Cardiac muscle cell (in vitro differentiated cells and primary cell): ENCODE data around the gene NLRC5. TPM values are rescaled to one million over a fixed set of nuclear protein-coding genes. Genes with fewer than 3 reads are reported as not detected.

Experiments
- DNase-seq, 2 donors: peaks; one replicate each; pipeline versions ENCODE4 v3.0.0 to v3.0.0-alpha.2; 2010 to 2017; ENCODE audit warnings: low read depth in 1 of 2, low spot score in 1 of 2
- H3K27ac ChIP-seq: fragments of 200-600 bp; sonication (generic); 2 replicates; pipeline ENCODE4 v1.5.1; 2016
- H3K27me3 ChIP-seq: fragments of 200-600 bp; sonication (generic); 2 replicates; pipeline ENCODE4 v1.6.0; 2016; ENCODE audit warnings: control low read depth
- H3K36me3 ChIP-seq: fragments of 200-600 bp; sonication (generic); 2 replicates; pipeline ENCODE4 v1.5.1; 2016; ENCODE audit warnings: control low read depth
- H3K4me1 ChIP-seq: fragments of 200-600 bp; sonication (generic); 2 replicates; pipeline ENCODE4 v1.8.1; 2017; ENCODE audit warnings: low read depth, mild to moderate bottlenecking, mixed run types
- H3K4me3 ChIP-seq: fragments of 200-600 bp; sonication (generic); 2 replicates; pipeline ENCODE4 v1.5.1; 2016; ENCODE audit warnings: mild to moderate bottlenecking
- H3K9me3 ChIP-seq: fragments of 200-600 bp; sonication (generic); 2 replicates; pipeline ENCODE4 v1.5.1; 2017; ENCODE audit warnings: low read depth, mild to moderate bottlenecking, control low read depth
- polyA plus RNA-seq: library from polyadenylated mRNA; unstranded; fragments of >200 nt; fragmentation: Nextera tagmentation; extraction: Ambion mirVana; gene quantifications from 2 replicates; pipeline ENCODE4 v1.2.1, GENCODE V29; 2016
- total RNA-seq: library from RNA; depleted of rRNA; stranded (reverse); fragments of >200 nt; gene quantifications from 2 replicates; pipeline ENCODE4 v1.2.3, GENCODE V29; 2016
- TF ChIP-seq, protein P1 (sequence below): IDR thresholded peaks from 2 replicates; pipeline ENCODE4 v1.5.1; 2012; ENCODE audit warnings: low read depth, mild to moderate bottlenecking, low read length

The NLRC5 gene
- total and polyA plus RNA-seq, 2 experiments from 2014 or later: not detected

DNA sequence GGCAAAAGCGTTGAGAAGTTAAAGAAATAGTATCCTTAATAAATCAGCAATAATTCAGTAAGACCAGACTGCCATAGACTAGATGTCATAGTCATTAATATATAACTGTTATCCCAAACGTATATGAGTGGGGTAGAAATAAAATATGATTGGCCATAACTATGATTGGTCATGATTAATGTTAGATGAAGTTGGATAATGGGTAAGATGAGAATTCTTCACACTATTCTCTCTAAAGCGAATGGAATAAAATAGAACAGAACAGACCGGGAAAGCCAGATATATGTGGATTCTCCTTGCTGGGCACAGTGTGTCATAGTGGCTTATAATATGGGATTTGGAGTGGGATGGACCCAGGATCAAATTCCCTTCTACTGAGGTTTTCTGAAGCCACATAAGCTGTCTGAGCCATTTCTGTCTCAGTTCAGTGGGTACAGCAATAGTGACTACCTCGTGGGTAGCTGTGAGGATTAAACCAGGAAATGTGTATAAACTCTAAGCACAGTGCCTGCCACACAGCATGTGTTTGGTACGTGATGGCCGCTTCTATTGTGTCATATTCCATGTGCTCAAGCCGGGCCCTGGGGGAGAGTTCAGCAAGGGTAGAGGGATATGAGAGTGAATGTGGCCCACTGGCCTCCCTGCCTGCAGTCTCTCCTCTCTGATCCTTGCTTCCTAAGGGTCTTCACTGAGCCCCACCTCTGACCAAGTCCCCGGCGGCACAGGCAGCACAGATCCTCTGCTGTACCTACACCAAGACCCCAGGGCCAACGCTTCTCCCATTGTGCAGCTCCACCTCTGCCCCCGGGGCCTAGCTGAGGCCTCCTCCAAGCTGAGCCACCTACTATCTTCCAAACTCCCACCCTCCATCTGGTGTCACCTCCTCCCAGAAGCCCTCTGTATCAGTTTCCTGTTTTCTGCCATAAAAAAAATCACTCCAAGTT lies 23.9 kb upstream of the NLRC5 start:
- Histone ChIP-seq H3K4me1 (peaks cover 15% of the 10 kb centered on the region), H3K27me3 (no peaks in the 10 kb centered on the region), H3K4me3 (no peak overlapping the region), H3K36me3 (no peaks in the 10 kb centered on the region), H3K27ac (no peak overlapping the region), H3K9me3 (no peaks in the 10 kb centered on the region)
- DNase-seq: no peak
- TF ChIP-seq, protein P1, sequence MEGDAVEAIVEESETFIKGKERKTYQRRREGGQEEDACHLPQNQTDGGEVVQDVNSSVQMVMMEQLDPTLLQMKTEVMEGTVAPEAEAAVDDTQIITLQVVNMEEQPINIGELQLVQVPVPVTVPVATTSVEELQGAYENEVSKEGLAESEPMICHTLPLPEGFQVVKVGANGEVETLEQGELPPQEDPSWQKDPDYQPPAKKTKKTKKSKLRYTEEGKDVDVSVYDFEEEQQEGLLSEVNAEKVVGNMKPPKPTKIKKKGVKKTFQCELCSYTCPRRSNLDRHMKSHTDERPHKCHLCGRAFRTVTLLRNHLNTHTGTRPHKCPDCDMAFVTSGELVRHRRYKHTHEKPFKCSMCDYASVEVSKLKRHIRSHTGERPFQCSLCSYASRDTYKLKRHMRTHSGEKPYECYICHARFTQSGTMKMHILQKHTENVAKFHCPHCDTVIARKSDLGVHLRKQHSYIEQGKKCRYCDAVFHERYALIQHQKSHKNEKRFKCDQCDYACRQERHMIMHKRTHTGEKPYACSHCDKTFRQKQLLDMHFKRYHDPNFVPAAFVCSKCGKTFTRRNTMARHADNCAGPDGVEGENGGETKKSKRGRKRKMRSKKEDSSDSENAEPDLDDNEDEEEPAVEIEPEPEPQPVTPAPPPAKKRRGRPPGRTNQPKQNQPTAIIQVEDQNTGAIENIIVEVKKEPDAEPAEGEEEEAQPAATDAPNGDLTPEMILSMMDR: no peak

DNA sequence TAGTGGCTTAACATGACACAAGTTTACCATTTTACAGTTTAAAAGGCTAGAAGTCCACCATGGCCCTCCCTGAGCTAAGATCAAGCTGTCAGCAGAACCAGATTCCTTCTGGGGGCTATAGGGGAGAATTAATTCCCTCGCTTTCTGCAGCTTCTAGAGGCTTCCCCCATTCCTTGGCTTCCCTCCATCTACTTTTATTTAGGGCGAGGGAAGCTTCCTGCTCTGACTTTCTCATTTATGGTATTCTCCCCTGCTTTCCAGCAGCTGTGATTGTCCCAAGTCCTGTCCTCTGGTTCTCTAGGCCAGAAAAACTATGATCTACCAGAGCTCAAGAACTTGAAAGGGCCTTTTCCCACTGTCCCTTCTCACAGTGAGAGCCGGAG lies 23.3 kb upstream of the NLRC5 start:
- TF ChIP-seq, protein P1: no peak
- Histone ChIP-seq H3K36me3 (no peaks in the 10 kb centered on the region), H3K4me3 (no peak overlapping the region), H3K27ac (no peak overlapping the region), H3K9me3 (no peaks in the 10 kb centered on the region), H3K27me3 (no peaks in the 10 kb centered on the region), H3K4me1 (peaks cover 14% of the 10 kb centered on the region)
- DNase-seq: peak in 1 of 2 donors; percentile 54

DNA sequence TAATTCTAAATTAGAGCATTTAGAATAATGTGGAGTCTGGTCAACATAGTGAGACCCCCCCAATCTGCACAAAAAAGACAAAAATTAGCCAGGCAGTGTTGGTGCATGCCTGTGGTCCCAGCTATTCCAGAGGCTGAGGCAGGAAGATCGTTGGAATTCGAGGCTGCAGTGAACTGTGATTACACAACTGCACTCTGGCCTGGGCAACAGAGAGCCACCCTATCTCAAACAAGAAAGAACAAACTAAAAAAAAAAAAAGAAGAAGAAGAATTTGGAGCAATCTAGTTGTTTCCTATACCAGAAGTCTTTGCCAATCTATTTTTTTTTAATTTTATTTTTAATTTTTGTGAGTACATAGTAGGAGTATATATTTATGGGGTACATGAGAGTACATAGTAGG lies 21.6 kb upstream of the NLRC5 start:
- no peaks in the 10 kb centered on the region for H3K9me3 ChIP-seq
- no peaks in the 10 kb centered on the region for H3K27me3 ChIP-seq
- H3K4me3 ChIP-seq: no peak overlapping the region
- DNase-seq: peak in 1 of 2 donors; percentile 81
- H3K27ac ChIP-seq: no peak overlapping the region
- H3K36me3 ChIP-seq: no peaks in the 10 kb centered on the region
- H3K4me1 ChIP-seq: no peaks in the 10 kb centered on the region
- TF ChIP-seq, protein P1: no peak

DNA sequence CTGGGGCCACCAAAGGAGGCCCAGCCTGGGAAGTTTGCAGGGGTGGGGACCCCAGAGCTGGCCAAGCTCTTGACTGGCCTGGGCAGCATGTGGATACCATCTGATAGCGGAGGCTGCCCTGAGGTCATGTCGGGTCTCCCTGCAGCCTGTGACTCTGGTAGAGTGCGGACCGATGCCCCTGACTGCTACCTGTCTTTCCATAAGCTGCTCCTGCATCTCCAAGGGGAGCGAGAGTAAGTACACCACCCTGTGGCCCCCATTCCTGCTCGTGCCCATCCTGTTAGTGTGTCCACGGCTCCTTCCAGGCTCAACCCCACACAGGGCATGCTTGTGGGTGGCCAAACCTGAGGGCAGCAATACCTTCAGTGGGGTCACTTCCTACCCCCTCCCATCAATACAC lies 19.6 kb upstream of the NLRC5 start:
- DNase-seq: no peak
- Histone ChIP-seq H3K27me3 (no peaks in the 10 kb centered on the region), H3K4me3 (no peak overlapping the region), H3K9me3 (no peaks in the 10 kb centered on the region), H3K27ac (no peak overlapping the region), H3K36me3 (no peaks in the 10 kb centered on the region), H3K4me1 (no peaks in the 10 kb centered on the region)
- TF ChIP-seq, protein P1: no peak

DNA sequence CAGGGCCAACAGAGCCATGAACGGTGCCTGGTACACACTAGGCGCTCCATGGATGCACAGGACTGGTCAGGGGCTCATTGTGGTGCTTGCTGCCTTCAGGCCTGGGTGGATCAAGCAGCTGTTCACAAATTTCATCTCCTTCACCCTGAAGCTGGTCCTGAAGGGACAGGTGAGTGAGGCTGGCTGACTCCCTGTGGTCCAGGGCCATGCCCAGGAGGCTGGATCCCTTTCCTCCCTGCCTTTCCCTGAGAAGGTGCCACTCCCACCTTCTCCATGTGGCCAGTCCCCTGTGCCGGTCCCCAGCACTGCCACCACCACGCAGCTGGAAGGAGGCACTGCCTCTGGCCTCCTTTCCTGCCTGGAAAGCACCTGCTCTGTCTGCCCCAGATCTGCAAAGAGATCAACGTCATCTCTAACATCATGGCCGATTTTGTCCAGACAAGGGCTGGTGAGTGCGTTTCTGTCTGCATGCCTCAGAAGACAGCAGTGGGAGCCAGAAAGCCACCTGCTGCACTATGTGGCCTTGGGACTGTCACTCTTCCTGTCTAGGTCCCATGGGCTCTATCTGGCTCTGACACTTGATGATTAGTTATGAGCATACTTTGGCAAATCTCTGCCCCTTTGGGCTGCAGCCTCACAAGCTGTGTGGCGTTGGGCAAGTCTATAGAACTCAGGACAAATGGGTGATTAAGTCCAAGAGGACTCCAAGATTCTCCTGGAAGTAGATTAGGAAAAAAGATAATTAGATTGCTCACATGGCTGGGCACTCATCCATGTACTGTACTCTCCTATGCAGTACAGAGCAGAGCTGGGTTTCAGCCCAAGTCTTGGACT lies 18.2 kb upstream of the NLRC5 start:
- Histone ChIP-seq H3K27me3 (no peaks in the 10 kb centered on the region), H3K27ac (no peak overlapping the region), H3K4me3 (no peak overlapping the region), H3K36me3 (no peaks in the 10 kb centered on the region), H3K9me3 (no peaks in the 10 kb centered on the region), H3K4me1 (no peaks in the 10 kb centered on the region)
- TF ChIP-seq, protein P1: no peak
- DNase-seq: peak in 1 of 2 donors; percentile 54
